Right lobe of liver (tissue), 4 donors: ENCODE measurements around the gene RIBC1.

Experiments used
- POLR2A ChIP-seq: fragments of 450-650 bp; IDR thresholded peaks from one replicate; pipeline ENCODE4 v1.6.1; 2017; ENCODE audit warnings: antibody characterized with exemption, mild to moderate bottlenecking
- TF ChIP-seq, protein P1 (sequence below), 4 donors: fragments of 200-600 bp in 3 of 4; fragments of 450-650 bp in 1 of 4; IDR thresholded peaks; one replicate each; pipeline versions ENCODE4 v1.5.1 to v1.8.0; 2016 to 2022; ENCODE audit warnings: antibody characterized with exemption in 4 of 4, mild to moderate bottlenecking in 2 of 4
- donor health status: DM: no; HTN: no; CAD: no.
- donor health status: DM: no; HTN: no; CAD: no.
- donor health status: DM: no; HTN: yes; CAD: no.

DNA sequence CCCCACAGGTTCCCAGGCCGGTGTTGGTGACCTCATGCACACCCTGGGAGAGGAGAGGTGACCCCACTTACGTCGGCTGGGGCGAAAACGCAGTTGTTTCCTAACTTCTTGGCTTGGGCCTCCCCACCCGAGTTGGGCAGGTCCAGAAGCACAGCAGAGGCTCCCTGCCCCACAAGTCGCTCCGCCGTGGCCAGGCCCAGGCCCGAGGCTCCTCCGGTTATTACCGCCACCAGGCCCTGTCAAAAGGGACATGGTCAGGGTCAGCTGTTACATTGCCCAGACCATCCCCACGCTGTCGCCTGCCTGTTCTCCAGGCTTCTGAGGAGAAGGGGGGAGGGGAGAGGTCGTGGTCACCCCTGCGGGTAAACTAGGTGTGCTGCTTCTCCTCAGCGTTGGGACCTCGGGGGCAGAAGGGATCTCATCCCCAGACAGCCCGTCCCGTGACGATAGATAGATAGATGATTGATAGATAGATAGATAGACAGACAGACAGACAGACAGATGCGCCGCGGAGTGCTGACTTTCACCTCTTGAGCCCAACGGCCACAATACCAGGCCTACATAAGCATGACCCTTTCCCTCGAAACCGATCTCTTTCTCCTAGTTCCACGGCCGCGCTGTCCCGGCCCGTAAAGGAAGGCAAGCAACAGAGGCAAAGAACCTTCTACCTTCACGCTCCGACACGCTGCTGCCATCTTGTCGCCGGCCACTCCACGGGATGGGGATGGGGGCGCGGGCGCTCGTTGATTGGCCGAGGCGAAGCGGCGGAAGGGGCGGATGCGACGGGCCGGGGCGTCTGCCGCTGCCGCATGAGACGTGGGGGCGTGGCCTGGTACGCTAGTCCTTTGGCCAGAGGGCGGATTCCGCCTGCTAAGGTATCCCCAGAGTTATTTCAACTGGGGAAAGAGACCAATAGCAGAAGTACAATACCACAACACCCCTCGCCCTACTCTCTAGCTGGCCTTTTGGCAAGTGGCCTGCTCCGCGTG lies 11.3 kb downstream of the RIBC1 start, which contains the start of gene HSD17B10:
- TF ChIP-seq, protein P1, sequence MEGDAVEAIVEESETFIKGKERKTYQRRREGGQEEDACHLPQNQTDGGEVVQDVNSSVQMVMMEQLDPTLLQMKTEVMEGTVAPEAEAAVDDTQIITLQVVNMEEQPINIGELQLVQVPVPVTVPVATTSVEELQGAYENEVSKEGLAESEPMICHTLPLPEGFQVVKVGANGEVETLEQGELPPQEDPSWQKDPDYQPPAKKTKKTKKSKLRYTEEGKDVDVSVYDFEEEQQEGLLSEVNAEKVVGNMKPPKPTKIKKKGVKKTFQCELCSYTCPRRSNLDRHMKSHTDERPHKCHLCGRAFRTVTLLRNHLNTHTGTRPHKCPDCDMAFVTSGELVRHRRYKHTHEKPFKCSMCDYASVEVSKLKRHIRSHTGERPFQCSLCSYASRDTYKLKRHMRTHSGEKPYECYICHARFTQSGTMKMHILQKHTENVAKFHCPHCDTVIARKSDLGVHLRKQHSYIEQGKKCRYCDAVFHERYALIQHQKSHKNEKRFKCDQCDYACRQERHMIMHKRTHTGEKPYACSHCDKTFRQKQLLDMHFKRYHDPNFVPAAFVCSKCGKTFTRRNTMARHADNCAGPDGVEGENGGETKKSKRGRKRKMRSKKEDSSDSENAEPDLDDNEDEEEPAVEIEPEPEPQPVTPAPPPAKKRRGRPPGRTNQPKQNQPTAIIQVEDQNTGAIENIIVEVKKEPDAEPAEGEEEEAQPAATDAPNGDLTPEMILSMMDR (IDR thresholded peaks at IDR 0.05), result no peak
- peak; percentile 67 for TF ChIP-seq POLR2A
